Stimulated activated CD4-positive, alpha-beta T cell treated with anti-CD3 and anti-CD28 coated beads, Interleukin-1b, Interleukin-23, amount 100 ng/mL, for 1 hour (primary cell): ENCODE data around the gene DIP2C.
"Not testable (repeated sequence)": the region's sequence is repeated elsewhere in the genome, so short reads cannot be mapped to it uniquely, and the experiment has no call there.

Experiments used
- DNase-seq, 2 donors: peaks; one replicate each; pipeline ENCODE4 v3.0.0-alpha.2; 2020; ENCODE audit warnings: low read depth in 2 of 2

Gene DIP2C

DNA sequence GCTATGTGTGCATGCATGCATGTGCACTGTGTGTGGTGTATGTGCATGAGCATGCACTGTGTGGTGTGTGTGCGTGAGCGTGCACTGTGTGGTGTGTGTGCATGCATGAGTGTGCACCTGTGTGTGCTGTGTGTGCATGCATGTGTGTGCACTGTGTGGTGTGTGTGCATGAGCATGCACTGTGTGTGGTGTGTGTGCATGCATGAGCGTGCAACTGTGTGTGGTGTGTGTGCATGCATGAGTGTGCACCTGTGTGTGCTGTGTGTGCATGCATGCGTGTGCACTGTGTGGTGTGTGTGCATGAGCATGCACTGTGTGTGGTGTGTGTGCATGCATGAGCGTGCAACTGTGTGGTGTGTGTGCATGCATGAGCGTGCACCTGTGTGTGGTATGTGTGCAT lies 10.7 kb upstream of the DIP2C start:
- not testable (repeated sequence) for DNase-seq

DNA sequence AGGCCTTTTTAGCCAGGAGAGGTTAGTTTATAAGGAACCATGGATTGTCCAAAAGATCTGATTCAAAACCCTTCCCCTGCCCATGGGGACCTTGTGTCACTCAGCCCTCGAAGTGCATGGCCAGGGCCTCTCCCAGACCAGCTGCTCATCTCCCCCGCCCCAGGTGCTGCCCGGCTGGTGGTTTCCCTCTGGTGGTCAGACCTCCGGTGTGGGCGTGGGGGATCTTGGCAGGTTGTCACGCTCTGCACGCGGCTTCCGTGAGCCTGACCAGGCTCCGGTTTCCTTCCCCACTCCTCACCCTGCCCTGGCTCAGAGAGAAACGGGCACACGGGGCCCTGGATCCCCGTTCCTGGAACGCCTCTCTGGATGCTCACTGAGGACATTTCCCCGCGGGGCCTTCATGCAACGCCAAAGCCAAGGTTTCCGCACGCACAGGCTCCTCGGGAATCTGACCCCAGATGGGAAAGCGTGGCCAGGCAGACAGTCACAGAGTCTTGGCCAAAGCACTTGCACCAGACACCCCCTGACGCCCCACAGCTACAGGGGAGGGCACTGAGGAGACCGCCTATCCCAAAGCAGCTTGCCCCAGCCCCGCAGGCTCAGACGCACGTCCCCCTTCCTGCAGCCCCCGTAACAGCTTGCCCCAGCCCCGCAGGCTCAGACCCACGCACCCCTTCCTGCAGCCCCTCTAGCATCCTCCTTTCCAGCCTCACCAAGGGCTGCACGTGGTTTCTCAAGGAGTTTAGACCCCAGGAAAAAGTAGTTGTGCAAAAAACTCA lies 7.8 kb upstream of the DIP2C start:
- no peak for DNase-seq

DNA sequence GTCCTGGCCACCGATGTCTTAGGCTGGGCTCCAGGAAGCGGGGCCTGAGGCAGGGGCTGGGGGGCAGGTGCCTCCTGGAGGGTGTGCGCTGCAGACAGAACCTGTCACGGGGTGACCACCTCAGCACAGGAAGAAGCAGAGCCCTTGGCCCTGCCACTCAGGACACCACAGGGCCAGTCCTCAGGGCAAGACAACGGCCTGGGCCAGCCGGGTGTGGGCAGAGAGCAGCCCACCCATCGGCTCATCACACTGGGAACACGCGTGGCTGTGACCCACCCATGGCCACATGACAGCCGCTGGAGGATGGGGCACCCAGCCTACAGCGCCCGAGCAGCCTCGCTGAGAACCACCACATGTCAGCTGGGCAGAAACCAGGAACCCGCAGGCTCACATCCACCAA lies 5.9 kb upstream of the DIP2C start:
- no peak for DNase-seq

DNA sequence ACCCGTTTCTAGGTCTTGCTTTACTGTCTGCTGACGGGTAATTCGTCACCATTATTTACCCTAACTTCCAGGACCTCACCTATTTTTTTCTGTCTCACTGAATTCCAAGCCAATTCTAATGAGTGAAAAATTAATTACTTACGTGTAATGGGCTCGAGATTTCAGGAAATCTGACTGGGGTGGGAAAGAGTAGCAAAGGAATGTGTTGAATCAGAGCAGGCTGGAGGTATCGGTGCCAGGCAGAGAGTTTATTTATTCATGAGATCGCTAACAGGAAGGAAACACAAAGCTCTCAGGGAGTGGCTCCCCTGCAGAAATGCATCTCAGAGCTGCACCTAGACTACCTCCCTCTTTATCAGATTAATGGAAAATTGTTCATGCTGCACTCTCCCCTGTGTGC lies 4.0 kb upstream of the DIP2C start:
- DNase-seq = no peak

DNA sequence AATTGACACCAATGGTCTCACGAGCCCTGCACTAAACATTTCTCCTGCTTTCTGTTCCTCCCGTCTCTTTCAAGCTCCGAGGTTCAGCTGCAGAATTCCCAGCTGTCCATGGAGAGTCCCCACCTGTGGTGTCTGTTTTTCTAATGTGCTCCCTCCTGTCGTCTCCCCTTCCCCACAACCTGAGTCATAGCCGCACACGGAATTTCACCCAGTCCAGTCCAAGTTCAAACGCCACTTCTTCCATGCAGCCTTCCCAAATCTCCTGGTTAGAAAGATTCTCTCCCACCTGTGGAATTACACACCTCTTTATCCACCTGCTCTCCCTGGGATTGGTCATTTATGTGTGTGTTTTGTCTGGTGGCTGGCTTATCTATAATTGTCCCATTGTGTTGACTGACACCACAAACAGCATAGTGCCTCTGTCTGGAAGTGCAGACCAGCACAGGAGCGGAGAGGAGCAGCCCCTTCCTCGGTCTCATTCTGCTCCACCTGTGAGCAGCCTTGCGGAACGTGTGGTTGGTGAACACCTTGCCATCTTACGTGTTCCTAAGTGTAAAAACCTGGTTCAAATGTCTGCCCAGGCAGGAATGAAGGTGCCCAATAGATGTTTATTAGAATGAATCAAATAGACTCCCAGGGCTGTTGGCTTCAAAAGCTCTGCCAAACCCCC lies 3.3 kb upstream of the DIP2C start:
- no peak for DNase-seq

DNA sequence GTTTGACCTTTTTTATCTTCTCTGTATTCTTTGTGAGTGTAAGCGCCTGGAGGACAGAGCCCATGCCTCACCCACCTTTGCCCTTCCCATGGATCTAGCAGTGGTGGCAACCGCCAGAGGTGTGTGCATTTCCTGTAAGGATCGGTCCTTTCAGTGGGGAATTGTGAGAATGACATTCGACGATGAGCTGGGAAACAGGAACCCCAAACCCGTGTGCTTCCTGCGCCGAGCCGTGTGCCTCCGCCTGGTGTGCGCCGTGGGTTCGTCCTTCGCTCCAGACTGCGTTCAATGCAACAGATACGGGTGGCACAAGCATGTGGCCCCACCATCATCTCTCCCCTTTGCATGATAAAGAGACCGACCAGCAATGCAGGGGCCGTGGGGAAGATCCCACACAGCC lies 1.7 kb upstream of the DIP2C start:
- DNase-seq = no peak

DNA sequence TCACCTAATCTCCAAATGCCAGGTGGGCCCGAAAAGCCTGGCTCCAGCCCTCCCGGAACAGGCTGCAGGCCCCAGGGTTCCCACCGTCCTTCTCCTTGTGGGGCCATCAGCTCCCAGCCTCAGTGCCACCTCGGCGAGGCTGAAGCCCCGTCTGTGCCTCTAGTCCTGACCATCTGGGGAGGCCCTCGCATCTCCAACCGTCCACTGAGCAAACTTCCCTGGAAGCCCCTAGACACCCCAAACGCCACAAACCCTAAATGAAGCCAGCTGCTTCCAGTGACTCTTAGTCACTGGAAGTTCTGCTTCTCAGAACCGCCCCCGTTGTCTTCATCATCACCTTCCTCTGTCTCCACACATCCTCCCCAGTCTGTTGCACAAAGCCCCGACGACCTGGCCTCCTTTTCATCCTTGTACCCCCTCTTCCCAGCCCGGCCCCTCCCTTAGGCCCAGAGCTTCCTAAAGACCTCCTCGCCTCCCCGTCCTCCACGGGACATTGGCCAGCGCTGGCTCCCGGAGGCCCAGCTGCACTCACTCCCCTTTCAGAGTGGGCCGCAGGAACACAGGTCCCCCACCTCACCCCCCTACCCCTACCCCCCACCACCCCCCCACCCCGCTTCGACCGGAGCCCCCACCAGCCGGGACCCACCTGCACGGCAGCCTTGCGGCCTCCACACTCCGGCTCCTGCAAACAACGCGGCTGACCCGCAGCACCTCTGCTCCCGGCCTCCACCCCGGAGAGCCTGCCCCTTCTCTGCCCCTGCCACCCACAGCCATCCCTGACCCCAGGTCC lies 1.1 kb upstream of the DIP2C start:
- no peak for DNase-seq

DNA sequence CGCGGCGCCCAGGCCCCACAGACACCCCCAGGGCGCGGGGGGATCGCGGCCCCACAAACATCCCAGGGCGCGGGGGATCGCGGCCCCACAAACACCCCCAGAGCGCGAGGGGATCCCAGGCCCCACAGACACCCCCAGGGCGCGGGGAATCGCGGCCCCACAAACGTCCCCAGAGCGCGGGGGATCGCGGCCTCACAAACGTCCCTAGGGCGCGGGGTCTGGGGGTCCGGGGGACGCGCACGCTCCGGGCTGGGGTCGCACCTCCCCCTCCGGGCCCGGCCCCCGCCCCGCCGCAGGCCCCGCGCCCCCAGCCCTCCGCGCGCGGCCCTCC lies 382 bp downstream of the DIP2C start:
- DNase-seq = no peak

DNA sequence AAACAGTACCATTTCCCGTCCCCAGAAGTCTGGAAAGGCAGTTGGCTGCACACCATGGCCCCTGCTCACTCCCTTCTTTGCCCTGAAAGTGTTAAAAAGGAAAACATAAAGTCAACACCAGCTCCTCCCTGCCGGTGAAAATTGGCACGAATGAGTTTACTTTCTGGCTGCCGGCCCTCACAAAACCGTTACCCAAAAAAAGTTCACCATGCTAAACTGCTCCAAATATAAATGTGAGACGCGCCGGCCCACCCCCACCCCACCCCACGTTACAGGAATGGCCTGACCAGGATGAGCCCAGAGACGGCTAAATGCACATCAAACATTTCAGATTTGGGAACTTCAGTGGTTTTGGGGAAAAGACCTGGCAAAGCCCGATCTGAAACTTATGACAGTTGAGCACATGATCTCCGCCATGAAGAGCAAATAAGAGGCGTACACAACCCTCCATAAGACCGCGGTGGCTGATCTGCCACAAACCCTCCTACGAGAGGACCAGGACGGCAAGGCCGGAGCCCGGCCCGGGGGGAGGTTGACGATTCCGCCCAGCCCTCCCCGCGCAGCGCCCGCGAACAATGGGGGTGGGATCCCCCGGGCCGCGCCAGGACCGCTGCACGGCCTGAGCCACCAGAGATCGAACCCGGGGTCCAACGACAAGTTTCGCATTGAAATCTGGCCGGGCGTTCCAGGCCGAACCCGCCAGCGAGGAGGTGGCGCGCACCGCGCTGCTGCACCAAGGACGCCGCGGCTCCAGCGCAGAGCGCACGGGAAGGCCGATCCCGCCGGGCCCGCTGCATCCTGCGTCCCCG lies 952 bp downstream of the DIP2C start:
- DNase-seq = no peak

DNA sequence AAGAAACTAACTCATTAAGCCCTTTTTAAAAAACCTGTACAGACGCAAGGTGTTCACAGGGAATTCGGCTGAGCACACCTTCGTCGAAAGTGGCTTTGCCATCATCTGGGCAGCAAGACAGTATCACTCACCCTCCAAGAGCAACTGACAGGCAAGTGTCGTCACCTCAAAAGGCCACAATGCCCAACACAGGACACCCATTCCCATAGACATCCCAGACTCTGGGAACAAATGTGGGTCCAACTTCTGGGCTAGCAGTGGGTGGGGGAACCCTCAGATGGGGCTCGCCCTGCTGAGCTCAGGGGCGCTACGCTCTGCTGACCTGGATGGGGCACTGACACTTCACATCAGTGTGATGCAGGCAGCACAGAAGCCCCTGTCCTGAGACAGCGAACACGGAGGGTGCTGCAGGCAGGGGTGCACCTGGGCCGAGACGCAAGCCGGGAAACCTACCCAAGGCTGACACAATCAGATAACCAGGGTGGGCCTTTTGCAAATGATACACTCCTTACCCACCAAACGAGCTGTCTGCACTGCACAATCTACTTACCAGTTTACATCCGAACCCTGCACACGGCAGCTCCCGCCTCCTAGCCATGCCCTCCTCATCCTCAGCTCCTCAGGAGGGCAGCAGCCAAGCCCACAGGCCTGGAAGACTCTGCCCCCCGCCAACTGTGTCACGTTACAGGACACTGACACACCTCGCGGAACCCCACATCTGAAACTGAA lies 1.7 kb downstream of the DIP2C start:
- DNase-seq = no peak

DNA sequence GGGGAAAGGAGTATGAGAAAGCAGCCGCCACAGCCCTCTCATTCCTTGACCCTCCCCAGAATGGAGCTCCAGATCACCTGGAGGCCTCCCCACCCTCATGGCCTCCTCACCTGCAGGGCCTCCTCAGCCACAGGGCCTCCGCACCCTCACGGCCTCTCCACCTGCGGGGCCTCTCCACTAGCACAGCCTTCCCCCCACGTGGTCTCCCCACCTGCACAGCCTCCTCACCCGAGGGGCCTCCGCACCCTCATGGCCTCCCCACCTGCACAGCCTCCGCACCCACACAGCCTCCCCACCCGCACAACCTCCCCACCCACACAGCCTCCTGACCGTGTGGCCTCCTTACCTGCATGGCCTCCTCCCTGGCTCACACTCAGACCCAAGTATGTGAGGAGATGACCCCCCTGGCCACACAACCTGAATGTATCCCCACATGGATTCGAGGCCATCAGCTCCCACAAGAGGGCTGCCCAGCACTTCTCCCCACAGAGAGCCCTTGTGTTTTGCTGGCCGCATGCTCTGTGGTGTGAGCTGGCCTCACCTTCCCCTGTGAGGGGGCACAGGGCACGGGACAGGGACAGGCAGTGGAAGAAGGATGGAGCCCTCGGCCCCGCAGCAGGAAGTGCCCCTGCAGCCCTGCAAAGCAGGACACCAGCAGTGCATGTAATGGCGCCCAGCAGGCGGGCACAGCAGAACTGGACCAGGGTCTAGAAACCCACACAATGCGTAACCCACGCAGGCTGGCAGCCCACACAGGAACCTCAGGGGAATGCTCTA lies 3.1 kb downstream of the DIP2C start:
- DNase-seq = no peak

DNA sequence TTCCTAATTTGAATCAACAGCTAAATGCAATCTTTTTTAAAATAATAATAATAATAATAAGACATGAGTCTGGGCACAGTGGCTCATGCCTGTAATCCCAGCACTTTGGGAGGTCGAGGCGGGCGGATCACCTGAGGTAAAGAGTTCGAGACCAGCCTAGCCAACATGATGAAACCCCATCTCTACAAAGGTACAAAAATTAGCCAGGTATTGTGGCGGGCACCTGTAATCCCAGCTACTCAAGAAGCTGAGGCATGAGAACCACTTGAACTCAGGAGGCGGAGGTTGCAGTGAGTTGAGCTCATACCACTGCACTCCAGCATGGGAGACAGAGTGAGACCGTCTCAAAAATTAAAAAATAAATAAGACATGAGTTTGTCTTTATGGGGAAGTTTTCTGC lies 3.9 kb downstream of the DIP2C start:
- no peak for DNase-seq

DNA sequence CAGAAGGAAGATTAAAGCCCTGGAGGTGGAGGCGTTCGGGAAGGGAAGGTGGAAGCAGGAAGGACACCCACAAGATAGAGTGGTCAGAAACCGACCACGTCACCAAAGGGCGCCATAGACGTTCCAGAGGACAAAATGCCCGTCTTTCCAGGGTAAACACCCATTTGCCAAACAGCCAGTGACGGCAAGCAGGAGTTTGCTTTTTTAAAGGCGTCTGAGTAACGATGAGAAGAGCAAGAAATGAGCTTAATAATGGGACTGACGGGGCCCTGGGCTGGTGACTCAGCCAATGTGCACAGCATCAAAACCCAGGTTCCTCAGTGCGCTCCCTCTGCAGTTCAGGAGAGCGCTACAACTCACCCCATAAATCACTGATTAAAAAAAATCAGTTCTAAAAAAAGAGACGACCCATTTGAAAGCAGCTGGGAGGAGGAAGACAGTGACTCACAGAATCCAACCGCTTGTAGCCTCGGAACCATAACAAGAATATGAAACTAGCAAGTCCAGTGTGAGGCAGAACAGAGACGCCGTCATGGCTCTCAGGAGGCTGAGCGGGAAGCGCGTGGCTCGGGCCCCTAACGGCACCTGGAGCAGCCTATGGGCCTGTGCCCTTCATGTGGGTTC lies 5.9 kb downstream of the DIP2C start:
- no peak for DNase-seq

DNA sequence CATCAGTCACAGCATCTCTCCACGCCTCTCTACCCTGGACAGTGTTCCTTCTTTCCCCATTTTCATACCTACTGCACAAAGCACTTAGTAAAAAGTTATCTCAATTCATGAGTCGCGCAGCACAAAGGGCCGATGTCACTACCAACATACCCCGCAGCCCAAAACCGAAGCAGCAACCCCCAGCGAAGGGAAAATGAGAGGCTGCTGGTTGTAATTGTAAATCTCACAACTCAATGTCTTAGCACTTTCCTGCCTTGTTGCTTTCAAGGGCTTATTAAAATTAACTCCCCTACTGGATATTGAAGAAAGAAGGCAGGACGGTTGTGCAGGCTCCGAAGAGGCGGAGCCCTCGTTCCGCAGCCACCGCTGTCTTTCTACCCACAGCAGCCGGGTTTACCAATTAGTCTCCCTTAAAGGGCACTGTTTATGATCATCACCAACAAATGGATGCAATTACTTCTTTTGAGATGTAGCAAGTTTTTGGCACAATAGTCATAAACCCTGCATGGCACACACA lies 6.5 kb downstream of the DIP2C start:
- DNase-seq = no peak

DNA sequence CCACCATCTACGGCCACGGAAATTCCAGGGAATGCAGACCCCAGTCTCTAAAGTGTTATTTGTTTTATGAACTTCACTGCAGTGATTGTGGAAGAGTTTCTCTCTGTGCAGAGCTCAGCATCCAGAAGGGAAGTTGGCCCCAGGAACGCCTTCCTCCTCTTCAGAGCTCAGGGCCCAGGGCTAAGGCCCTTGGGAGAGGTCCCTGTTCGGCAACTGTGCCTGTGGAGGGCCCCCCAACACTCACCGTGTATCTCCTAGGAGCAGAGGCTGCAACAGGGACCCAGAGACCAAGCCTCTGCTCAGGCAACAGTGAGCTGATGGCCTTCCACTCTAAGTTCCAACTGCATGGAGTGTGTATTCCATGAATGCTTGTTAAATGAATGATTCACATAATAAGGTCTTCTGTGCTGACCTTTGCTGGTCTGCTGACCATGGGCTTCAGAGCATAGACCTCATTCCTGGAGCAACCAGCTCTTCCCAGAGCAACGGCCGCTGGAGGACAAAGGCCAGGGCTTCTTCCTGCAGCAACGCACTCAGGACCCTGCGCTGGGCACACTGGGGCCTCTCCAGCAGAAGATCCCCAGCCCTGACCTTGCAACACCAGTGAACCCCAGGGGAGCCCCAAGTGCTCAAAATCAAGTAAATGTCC lies 7.7 kb downstream of the DIP2C start:
- no peak for DNase-seq

DNA sequence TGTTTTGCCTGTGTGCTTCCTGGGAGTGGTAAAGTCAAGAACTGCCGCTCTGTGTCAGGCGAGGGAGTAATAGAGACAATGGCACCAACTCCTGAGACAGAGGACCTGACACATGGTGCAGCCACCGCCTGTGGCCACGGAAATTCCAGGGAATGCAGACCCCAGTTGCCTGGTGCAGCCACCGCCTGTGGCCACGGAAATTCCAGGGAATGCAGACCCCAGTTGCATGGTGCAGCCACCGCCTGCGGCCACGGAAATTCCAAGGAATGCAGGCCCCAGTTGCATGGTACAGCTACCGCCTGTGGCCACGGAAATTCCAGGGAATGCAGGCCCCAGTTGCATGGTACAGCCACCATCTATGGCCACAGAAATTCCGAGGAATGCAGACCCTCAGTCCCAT lies 8.7 kb downstream of the DIP2C start:
- DNase-seq = no peak

DNA sequence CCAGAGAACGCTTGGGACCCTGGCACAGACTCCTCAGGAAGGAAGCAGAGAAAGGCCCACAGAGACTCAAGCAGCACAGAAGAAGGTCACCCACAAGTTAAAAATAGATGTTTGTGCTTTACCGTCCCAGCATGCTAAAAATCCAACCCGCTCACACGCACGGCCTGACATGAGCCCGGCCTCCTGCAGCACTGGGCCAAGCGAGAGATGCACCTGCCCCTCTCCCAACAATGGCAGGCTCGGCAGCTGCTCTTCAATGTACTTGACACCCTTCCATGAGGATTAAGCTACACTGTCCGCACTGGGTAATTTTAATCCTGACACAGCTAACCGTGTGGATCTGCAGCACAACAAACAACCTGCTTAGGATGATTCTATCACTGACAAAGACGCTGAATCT lies 9.3 kb downstream of the DIP2C start:
- no peak for DNase-seq

DNA sequence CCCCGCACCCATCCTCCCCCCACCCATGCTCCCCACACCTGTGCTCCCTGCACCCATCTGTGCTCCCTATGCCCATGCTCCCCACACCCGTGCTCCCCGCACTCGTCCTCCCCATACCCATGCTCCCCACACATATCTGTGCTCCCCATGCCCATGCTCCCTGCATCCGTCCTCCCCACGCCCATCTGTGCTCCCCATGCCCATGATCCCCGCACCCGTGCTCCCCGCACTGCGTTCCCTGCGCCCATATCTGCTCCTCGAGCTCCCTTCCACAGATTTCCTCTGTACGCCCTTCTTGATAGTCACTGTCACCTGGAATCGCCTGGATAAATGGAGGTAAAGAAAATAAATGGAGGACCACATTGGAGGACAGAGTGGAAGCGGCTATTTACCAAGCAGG lies 9.9 kb downstream of the DIP2C start:
- no peak for DNase-seq

DNA sequence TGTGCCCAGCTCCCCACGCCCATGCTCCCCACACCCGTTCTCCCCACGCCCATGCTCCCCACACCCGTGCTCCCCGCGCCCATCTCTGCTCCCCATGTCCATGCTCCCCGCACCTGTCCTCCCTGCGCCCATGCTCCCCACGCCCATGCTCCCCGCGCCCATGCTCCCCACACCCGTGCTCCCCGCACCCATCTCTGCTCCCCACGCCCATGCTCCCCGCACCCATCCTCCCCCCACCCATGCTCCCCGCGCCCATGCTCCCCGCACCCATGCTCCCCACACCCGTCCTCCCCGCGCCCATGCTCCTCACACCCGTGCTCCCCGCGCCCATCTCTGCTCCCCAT lies 10.8 kb downstream of the DIP2C start:
- DNase-seq = not testable (repeated sequence)
